Loucy (cell line): ENCODE measurements around the gene BRMS1.

ENCODE experiments used
- CTCF ChIP-seq: fragments of 200-600 bp; sonication (generic); conservative IDR thresholded peaks from 2 replicates; pipeline ENCODE4 v1.5.1; 2014; ENCODE audit warnings: mild to moderate bottlenecking, antibody characterized with exemption, low read length
- EZH2phosphoT487 ChIP-seq: fragments of 200-600 bp; IDR thresholded peaks from 2 replicates; pipeline ENCODE4 v1.6.1; 2018; ENCODE audit warnings: antibody characterized with exemption, mild to moderate bottlenecking, moderate library complexity, borderline replicate concordance

GRCh38 chr11:66330931-66331330 is 14.0 kb downstream of the BRMS1 start:
- no peak for TF ChIP-seq CTCF
- no peak for TF ChIP-seq EZH2phosphoT487
